HG03460 (cell line): ENCODE results near the gene PTPN12.
A peak's percentile ranks its signal among the peaks of the same experiment; 100 is the strongest.
"Not testable (repeated sequence)": the region's sequence is repeated elsewhere in the genome, so short reads cannot be mapped to it uniquely, and the experiment has no call there.

Source experiments
- ATAC-seq: cut with Tn5 transposase; IDR thresholded peaks from one replicate; pipeline ENCODE4 v1.9.1; 2021; ENCODE audit not compliant: unreplicated experiment

Gene PTPN12

DNA sequence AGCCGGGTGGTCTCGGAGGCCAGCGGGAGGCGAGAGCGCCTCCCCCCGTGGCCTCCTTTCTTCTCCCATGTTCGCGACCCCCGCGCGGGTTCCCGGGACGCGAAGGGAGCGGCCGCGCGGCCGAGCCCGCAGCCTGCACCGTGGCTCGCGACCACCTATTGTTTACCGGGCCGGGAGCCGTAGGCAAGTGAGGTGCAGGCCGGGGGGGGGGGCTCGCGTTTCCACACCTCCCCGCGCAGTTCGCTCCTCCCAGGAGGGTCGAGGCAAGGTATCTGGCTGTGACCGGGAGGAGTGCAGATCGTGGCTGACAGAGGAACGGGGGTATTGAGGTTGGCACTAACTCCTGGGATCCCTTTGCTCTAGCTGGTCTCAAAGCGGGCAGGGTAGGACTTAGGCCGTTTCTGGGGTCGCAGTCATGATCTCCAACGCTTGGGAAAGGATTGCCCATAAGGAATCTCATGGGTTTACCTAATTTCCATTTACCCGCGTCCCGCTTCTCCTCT lies 734 bp downstream of the PTPN12 start:
- no peak for ATAC-seq

DNA sequence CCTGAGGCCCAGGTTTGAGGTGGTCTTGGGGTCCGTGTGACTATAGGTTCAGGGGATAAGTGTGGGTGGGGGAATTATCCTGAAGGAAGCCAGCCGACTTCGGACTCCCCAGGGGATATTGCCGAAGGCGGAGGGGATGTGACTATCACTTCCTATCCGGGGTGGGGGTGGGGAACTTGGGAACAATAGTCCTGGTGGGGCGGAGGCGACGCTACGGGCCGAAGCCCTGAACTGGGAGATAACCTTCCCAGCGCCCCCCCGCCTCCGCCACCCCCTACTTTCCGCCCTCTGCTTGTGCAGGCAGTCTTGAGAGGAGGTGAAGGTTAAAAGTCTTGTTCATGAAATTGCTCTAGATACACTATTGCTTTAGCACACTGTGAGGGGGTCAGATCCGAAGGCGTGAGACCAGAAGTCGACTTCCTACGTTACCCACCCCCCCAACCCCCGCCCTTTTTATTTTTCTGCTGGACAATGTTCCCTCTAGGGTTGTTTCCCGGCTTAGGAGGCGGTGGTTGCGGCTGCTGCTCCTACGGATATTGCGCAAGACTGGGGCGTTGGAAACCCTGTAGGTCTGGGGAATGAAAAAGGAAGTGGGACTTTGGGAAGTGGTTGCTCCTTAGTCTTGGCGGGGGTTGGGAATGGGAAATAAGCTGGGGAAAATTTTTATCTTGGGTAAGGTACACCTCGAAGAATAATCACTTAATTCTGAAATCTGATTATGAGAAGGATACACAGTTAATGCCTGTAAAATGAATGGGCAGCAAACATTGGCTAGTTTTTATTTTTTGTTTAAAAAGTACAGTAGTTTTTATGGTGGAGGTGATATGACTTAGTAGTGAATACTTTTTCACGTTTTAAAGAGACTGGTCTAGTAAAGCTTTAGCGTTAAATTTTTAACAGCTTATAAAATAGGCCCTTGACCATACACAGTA lies 1.5 kb downstream of the PTPN12 start:
- no peak for ATAC-seq

DNA sequence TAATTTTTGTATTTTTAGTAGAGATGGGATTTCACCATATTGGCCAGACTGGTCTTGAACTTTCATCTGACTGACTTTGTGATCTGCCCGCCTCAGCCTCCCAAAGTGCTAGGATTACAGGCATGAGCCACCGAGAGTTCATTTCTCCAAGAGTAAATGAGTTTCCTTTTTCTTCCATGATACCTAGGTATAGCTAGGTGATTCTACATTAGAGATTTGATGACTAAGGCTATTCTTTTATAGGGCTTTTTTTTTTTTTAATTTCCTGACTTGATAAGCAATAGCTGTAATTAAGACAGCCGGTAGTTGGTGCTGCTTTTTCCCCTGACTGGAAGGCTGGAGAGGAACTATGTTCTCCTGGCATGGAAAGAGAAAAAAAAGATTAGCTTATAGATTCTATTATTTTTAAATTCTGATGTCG lies 3.3 kb downstream of the PTPN12 start:
- no peak for ATAC-seq

DNA sequence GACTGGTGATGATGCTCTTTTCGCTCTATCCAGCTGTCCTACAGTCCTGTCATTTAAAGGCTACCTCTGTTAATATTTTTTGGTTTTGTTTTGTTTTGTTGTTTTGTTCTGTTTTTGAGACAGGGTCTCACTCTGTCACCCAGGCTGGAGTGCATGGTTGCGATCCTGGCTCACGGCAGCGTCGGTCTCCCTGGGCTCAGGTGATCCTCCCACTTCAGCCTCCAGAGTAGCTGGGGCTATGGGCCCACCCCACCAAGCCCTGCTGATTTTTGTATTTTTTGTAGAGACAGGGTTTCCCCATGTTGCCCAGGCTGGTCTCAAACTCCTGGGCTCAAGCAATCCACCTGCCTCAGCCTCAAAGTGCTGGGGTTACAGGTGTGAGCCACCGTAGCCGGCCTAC lies 3.9 kb downstream of the PTPN12 start:
- not testable (repeated sequence) for ATAC-seq

DNA sequence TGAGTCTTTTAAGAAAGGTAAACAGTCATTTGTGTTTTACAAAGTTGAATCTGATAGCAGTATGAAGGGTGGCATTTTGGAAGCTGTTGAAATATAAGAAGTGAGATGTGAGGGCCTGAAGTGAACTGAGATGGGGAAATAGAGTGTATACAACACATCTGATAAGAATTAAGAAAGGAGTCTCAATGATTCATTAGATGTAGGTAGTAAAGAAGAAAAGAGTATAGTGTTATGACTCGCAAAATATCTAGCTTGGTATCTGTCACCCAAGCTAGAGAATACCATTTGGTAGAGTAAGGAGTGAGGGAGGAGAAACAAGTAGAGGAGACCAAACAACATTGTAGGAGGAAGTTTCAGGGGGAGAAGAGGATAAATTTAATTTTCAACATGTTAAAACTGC lies 5.3 kb downstream of the PTPN12 start:
- no peak for ATAC-seq

DNA sequence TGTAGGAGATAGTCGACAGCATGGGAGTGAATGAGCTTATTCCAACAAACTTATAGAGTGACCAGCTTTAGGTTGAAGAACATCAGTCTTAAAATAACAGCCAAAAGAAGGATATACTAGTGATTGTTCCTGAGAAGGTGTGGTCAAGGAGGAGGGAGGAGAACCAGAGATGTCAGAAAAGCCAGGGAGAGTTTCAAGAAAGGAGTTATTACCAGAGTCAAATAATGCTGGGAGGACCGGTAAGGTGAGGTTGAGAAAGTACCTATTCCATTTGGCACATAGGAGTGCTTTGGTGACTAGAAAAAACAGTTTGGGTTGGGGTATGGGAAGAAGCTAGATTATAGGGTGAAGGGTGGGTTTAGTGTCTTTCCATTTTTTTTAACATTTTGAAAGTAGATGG lies 5.8 kb downstream of the PTPN12 start:
- no peak for ATAC-seq

DNA sequence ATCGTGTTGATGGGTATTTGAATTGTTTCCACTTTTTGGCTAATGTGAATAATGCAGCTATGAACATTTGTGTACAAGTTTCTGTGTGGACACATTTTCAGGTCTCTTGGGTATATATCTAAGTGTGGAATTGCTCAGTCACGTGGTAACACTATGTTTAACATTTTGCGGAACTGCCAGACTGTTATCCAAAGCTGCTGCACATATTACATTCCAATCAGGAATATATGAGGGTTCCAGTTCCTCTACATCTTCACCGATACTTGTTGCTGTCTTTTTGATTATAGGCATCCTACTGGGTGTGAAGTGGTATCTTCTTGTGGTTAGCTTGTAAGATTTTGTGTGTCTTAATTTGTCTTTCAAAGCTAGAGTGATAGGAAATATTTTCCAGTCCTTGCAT lies 6.8 kb downstream of the PTPN12 start:
- no peak for ATAC-seq

DNA sequence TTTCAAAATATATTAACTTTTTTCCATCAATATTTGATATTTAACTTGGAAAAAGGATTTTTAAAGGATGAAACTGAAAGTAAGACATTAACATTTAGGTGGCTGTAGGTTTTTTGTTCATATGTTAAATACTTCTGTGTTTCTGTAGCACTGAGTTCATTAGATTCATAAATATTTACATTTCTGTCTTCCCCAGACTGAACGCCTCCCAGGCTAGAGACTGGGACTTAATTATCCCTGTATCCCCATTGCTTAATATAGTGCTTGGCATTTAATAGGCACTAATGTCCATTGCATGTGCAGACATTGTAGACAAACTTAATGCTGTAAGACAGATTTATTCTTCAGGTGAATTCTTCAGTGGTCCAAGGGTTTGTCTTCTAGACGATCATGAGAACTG lies 7.4 kb downstream of the PTPN12 start:
- no peak for ATAC-seq

DNA sequence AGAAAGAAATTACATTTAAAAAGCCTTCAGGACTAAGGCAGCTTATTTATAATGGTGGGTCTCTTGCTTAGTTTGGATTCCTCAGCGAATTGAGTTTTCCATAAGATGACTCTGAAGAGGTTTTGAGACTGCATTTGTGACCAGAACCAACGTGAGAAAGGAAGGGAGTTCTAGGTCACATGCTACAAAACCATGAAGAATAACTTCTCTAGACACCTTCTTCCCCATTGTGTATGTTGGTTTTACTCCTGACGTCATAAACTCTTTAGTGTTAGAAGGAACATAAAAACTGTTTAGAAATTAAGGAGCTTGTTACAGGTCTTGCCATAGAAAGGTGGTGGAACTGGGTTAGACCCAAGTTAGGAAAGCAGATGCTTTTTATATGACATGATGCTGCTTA lies 11.1 kb downstream of the PTPN12 start:
- ATAC-seq = no peak

DNA sequence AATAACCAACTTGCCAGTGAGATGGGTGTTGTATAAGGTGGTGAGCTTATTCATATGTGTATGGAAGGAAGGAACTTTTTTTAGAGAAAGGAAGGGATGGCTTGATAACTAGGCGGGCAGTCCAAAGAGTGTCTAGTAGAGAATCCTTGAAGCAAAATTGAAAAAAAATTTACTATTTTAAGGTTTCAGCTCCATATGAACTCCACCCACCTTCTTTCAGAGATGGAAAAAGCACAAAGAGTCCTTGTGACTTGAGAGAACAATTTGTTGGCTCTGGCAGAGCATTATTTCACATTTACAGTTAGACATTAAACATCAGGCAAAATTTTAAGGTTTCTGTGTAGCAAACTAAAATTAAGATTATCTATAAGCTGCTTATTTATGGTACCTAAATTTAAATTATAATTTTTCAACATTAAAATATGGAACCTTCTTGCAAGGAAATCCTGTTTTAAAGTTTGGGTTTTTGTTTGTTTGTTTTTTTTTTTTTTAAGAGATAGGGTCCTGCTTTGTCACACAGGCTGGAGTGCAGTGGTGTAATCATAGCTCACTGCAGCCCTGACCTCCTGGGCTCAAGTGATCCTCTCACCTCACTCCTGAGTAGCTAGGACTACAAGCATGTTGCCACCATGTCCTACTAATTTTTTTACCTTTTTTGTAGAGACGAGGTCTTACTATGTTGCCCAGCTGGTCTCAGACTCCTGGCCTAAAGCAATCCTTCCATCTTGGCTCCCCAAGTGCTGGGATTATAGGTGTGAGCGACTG lies 12.2 kb downstream of the PTPN12 start:
- no peak for ATAC-seq

DNA sequence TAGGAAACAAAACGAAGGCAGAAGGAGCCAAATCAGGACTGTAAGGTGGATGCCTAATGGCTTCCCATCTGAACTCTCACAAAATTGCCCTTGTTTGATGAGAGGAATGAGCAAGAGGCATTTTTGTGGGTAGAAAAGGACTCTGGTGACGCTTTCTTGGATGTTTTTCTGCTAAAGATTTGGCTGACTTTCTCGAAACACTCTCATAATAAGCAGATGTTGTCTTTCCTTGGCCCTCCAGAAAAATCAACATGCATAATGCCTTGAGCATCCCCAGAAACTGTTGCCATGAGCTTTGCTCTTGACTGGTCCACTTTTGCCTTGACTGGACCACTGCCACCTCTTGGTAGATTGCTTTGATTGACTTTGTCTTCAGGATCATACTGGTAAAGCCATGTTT lies 13.5 kb downstream of the PTPN12 start:
- no peak for ATAC-seq

DNA sequence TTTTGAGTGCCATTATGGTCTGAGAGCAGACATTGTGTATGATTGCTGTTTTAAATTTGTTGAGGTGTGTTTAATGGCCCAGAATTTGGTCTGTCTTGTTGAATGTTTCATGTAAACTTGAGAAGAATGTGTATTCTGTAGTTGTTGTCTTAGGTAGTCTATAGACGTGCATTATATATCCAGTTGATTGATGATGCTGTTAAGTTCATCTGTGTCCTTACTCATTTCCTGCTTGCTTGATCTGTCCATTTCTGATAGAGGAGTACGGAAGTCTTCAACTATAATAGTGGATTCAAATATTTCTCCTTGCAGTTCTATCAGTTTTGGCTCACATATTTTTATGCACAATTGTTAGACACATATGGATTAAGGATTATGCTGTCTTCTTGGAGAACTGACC lies 16.0 kb downstream of the PTPN12 start:
- ATAC-seq = no peak

DNA sequence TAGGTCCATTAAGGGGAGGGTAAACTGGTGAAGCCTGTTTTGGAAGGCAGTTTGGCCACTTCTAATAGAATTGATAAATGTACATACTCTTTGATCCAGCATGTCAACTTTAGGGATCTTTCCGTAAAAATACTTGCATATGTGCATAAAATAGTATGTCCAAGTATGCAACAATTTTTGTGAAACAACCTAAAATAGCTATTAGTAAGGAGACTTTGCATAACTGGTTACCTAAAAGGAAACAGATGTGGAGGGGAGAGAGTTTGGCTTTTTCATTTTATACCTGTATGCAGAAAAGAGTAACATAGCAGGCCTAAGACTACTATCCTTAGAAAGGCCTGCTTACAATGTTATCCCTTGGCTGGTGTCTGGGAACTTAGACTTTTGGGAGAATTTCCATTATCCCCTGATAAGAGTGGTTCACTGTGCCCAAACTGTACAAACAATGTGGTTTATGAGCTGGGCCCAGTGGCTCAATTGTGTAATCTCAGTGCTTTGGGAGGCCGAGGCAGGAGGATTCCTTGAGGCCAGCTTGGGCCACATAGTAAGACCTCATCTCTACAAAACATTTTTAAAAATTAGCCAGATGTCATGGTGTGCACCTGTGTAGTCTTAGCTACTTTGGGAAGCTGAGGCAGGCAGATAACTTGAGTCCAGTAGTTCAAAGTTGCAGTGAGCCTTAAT lies 21.3 kb downstream of the PTPN12 start:
- ATAC-seq = no peak

DNA sequence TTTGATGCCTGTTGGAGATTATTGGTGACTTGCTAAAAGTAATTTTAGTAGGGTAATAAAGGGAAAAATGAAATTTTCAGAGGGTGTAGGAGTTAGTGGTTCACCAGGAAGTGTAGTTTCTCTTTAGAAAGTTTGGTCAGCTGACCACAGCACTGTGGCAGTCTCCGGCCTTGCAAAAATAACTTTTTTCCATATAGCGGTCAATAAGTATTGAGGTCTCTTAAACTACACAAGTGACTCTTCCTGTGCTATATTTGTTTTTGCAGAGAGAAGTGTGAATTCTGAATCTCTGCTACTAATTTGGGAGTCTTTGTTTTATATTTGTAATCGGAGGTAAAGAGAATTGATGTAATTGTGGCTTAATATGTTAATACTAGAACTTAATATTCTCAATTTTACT lies 24.3 kb downstream of the PTPN12 start:
- peak; percentile 73 for ATAC-seq

DNA sequence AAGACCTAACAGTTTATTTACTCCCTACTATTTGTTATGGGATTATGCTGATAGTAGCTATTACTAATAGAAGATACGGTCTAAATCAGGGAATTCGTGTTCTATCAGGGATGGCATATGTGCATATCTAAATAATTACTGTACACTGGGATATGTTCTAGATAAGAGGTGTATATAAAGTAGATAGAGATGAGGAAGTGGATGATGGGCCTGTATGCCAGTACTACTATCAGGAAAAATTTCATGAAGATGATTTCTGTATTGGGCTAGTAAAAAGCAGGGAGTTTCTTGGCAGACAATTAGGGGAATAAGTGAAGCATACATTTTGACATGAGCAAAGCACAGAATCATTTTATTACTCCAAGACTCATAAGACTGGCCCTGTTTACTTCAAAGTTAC lies 26.2 kb downstream of the PTPN12 start:
- no peak for ATAC-seq

DNA sequence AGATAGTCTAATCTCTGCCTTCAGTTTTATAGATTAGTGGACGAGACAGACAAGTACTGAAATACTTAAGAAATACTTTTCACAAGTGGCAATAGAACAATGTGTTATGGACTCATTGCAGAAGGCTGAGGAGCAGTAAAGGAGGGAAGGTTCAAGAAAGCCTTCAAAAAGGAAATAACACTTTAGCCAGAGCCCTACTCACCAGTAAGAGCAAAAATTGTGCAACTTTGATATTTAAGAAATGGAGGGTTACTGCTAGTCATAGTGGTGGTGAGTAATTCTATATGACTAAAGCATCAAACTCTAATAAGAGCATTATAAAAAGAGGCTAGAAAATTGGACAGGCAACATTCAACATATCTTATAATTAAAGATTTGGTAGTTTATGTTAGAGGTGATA lies 28.8 kb downstream of the PTPN12 start:
- no peak for ATAC-seq

DNA sequence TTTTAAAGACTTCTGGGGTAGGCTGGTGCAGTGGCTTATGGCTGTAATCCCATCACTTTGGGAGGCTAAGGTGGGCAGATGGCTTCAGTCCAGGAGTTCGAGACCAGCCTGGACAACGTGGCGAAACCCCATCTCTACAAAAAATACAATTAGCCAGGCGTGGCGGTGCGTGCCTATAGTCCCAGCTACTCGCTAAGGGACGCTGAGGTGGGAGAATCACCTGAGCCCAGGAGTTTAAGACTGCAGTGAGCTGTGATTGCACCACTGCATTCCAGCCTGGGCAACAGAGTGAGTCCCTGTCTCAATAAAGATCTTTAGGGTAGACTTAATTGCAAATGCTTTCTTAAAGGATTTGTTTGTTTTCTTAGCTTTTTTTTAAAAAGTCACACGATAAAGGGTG lies 29.3 kb downstream of the PTPN12 start:
- no peak for ATAC-seq

DNA sequence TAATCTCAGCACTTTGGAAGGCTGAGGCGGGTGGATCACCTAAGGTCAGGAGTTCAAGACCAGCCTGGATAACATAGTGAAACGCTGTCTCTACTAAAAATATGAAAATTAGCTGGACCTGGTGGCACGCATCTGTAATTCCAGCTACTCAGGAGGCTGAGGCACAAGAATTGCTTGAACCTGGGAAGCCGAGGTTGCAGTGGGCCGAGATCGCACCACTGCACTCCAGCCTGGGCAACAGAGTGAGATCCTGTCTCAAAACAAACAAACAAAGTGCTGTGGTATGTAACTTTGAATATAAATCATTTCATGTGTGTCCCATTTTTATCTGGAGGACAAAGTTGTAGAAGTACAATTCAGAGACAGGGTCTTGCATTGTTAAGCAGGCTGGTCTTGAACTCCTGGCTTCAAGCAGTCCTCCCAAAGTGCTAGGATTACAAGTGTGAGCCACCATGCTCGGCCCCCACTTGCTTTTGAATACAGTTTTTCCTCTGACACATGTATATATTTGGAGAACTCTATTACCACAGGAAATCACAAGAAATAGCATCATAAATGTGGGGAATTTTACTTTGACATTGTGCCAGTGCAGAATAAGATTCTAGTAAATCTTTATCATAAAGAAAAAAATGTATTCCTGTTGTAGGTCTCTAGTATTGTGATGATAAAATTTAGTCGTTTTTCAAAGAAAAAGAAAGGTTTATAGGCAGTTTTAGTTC lies 32.6 kb downstream of the PTPN12 start:
- ATAC-seq = no peak

DNA sequence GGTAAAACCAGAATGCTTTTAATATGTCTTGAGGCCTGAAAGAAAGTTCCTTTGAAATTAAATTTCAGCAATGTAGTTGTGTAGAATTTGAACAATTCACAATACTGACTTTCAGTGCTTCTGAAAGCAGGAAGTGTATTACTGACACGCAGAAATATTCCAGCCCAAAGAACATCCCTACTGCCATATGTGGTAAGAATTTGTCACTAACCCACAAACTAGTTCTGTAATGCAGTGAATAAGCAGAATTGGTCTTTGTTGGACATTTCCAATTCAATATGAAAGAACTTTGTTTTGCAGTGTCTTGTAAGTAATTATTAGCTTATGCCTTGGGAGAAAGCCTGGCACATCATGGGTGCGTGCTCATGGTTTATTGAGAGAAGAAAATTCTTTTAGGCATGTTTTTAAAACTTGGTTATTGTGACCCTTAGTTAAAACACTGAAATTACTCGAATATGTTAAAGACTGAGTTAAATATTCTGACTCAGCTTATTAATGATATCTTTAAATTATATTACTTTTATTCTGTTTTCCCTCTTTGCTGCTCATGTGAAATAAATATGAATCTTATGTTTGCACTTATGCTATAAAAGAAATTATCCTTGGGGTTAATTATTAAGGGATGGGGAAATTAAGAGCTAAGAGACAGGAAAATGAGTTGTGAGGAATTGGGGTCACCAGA lies 33.4 kb downstream of the PTPN12 start:
- no peak for ATAC-seq

DNA sequence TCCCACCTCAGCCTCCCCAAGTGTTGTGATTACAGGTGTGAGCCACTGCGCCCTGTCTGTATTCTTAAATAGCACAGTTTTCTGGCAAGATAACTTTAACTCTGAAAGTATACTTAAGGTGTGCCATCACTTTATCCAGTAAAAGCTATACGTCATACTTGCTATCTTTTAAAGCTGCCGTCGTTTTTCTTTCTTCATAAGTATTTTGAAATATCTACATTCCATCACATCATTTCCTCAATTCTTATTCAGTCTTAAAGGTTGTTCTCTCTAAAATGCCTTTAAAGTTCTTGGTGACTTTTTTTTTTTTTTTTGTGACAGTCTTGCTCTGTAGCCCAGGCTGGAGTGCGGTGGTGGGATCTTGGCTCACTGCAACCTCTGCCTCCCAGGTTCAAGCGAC lies 34.7 kb downstream of the PTPN12 start:
- no peak for ATAC-seq
